GM18517 (cell line): Measurements from ENCODE around the gene IGF1R.

Experiments
- ATAC-seq: cut with Tn5 transposase; IDR thresholded peaks from one replicate; pipeline ENCODE4 v1.9.1; 2021; ENCODE audit warnings: mild to moderate bottlenecking, moderate library complexity; ENCODE audit not compliant: unreplicated experiment

The IGF1R gene

DNA sequence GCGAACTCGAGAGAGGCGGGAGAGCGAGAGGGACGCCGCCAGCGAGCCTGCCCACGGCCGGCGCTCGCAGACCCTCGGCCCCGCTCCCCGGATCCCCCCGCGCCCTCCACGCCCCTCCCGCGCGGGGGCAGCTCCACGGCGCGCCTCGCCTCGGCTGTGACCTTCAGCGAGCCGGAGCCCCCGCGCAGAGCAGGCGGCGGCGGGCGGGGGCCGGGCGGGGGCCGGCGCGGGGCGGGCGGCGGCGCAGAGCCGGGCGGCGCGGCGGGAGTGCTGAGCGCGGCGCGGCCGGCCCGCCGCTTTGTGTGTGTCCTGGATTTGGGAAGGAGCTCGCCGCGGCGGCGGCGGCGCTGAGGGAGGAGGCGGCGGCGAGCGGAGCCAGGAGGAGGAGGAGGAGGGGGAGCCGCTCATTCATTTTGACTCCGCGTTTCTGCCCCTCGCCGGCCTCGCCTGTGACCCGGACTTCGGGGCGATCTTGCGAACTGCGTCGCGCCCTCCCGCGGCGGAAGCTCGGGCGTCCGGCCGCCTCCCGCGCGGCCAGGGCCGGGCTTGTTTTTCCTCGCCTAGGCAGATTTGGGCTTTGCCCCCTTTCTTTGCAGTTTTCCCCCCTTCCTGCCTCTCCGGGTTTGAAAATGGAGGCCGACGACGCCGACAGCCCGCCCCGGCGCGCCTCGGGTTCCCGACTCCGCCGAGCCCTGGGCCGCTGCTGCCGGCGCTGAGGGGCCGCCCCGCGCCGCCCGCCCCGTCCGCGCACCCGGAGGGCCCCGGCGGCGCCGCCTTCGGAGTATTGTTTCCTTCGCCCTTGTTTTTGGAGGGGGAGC is 524 bp downstream of the IGF1R start:
- peak; percentile 33 for ATAC-seq

DNA sequence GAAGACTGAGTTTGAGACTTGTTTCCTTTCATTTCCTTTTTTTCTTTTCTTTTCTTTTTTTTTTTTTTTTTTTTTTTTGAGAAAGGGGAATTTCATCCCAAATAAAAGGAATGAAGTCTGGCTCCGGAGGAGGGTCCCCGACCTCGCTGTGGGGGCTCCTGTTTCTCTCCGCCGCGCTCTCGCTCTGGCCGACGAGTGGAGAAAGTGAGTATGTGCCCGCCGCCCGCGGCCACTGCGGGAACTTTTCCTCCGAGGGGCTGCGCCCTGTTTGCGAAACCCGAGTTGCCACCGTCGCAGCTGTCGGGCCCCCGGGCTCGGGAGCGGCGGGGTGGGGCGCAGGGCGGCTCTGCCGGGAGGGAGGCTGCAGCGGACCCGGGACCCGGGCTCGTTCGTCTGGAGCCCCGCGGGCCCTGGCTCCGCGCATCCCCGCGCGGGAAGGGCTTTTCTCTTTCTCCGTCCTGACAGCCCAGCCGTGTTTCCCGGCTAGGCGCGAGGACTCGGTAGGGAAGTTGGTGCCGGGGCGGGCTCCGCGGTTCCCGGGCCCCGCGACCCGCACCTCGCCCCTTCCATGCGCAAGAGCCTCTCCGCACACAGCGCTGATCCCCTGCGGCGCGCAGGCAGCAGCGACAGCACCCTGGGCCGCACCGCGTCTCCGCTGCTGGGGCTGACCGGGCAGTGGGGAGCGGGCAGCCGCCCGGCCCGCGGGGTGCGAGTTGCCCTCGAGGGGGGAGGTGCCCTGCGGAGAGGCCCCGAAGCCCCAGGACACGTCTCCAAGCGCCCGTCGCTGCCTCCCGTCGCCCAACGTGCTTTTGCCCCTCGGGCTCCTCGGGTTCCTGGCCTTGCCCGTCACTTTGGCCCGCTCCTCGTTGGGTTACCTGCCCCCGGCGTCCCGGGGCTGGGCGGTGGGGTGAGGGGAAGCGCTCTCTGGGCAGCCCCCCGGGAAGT is 1.4 kb downstream of the IGF1R start:
- no peak for ATAC-seq

DNA sequence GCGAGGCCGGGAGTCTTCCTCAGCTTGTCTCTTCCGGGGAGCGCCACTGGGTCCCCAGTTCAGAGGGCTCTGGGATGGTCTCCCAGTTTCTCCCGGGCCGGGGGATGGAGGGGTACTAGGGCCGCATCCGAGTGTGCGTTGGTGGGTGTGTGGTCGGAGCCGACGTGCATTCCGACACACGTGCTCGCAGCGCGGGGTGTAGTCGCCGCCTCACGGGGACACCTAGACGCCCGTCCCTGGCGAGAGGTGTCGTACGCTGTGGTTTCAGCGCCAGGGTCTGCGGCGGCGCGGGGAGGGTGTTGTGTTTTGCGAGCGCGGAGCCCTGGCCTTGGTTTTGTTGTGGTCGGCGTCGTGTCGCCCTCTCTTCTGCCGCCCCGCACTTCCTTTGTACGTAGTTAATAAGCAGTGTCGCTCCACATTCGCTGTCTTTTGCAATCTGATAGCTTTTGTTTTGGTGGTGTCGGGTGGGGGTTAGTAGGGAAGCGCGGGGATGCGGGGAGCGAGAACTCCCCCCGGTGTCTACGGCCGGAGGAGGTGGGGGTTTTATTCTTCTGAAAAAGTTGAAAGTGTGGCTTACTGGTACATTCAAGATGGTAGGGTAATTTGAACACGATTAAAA is 2.2 kb downstream of the IGF1R start:
- ATAC-seq = no peak

DNA sequence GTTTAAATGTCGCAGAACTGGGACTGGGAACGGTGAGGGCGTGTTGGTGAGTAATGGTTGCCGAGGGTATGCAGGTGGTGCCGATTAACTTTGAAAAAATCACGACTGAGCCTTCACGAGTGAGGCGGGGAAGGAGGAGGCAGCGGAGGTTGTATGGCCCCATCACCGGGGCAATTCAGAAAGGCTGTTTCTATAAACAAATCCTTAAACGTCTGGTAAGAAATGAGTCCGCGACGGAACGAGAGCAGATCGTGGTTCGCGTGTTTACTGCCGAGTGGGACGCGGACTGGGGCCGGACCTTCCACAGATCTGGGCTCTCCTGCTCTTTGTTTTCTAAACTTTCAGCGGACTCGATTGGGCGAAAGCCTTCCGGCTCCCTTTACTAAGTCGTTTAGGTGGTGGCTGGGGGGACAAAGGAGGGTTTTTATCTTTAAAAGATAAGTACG is 2.7 kb downstream of the IGF1R start:
- no peak for ATAC-seq

DNA sequence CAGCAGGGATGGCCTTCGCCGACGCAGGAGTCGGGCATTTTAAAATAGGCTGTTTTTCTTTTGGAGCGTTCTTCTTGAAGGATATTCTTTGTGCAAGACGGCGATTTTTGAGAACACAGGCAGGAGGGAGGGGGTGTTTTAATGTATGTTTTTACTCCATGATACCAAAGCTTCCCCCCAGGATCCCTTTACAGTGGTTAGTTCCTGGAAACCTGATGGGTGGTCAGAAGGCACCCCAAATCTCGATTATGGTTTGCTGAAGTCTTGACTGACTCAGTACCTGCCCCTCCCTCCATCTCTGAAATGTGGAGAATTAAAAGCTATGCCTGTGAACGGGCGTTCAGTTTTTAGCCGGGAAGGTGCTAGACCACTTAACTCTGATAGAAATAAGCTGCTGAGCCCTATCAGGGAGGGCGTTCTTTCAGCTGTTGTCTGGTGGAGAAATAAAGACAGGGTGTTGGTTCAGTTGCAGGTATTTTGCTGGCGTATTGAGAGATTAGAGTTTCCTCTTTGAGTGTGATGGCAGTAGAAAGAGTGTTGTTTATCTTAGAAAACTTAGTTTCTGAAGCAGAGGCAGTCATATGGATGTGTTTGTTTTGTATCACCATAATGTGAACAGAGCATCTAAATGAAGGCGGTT is 3.4 kb downstream of the IGF1R start:
- no peak for ATAC-seq

DNA sequence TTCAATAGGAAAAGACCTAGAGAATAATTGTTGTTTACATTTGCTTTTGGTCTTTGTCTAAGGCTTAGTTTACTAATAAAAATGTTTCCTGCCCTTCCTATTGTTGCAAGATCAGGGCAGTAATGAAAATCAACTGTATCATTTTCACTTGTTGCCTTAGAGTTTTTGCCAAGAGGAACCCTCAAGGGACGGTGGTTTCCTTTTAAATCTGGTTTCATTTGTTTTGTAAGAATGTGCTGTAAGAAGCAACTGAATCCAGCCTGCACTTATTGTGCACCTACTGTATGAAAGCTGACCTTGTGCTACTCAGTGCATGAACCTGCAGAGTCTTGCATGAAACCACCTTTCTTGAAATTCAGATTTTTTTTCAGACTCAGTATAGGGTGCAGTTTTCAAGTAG is 5.3 kb downstream of the IGF1R start:
- no peak for ATAC-seq

DNA sequence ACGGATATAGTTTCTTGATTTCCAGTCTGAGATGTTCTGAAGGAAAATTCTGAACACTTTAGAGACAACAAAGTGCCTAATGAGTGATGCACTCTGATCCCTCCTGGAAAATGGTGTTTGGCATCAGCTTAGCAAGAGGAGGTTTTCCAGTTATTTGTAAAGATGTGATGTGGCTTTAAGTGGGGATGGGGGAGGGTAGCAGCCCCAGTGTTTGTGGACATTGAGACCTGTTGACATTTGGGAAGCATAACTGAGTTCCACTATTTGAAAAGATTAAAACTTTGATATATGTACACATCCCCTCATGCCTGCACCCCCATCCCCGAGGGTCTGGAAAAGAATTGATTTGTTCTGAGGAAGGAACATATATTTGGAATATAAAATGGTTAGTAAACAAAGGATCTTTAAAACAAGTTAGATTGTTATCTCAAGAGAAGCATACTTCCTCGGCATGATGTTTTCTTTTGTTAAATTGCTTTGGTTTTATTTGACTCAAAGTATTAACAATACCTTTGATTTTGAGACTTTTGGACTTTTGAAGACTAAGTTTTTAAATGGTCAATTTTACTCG is 6.5 kb downstream of the IGF1R start:
- ATAC-seq = no peak

DNA sequence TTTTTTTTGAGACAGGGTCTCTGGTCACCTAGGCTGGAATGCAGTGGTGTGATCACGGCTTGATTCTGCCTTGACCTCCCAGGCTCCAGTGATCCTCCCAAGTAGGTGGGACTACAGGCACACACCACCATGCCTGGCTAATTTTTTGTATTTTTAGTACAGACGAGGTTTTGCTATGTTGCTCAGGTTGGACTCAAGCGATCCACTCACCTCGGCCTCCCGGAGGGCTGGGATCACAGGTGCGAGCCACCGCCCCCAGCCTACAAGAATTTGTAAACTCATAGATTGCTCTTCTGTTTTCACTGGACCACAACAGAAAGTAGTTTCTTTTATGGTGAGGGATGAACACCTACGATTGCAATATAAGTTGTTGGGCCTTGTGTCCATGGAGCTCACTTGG is 7.4 kb downstream of the IGF1R start:
- no peak for ATAC-seq

DNA sequence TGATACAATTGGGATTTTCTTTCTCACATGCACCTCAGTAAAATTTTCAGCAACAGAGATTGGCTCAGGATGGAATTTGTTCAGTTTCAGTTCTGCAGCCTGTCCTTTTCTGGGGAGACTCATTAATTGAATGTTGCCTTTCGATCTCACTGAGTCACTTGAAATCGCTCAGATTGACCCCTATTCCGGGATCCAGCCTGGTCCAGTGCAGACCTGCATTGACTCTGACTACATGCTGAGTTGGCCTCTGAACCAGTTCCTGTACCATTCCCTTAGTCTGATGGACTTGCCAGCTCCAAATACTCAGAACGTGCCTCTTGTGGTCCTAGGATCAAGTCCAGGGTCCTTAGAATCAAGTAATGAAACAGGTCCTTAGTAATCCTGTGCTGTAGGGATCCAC is 9.4 kb downstream of the IGF1R start:
- ATAC-seq = no peak

DNA sequence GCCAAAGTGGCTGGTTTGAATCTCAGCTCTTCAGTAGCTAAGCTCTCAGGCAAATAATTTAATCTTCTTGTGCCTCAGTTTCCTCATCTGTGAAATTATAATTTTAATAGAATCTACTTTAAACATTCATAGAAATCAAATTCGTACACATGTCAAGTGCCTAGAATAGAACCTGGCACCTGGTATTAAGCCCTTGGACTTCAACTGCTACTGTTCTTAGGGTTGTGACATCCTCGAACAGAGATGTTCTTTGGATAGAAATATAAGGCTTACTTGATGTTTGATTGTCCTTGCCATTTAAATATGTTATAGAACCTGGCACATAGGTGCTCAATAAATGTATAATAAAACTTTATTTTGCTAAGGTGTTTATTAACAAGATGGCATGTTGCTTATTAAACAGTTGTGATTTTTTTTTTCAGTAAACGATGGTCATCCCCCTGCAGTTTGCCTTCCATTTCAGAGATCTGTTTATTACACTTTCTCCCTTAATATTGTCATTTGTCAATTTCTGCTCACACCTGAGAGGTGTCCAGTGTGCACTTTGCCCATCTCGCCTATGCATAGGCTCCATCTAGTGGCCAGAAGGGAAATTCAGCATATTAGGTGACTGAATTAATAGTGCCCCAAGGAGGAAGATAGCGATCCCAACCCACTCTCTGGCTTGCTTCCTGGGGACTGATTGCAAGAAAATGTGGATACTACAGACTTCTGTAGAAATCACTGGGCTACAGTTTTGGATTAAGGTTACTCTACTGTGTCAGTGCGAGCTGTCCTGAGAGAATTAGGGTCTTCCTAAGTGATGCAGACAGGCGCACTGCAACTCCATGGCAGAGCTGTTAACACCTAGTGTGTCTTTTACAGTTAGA is 10.7 kb downstream of the IGF1R start:
- peak; percentile 95 for ATAC-seq

DNA sequence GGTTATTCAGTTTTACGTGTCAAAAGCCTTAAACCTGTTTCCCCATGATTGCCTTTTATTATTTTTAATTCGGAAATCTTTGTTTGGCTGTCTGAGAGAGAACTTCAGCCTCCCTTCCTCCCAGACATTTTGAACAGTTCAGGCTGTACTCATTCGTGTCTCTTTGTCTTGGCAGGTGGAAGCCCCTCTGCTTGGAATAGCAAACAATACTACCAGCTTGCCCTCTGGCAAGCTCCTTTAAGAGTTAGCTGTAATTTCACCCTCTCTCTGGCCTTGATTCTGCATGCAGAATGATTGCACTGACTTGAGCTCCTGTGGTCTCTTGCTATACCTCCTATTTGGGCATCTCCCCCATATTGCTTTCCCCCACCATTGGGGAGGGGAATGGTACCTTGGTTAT is 11.7 kb downstream of the IGF1R start:
- ATAC-seq = no peak

DNA sequence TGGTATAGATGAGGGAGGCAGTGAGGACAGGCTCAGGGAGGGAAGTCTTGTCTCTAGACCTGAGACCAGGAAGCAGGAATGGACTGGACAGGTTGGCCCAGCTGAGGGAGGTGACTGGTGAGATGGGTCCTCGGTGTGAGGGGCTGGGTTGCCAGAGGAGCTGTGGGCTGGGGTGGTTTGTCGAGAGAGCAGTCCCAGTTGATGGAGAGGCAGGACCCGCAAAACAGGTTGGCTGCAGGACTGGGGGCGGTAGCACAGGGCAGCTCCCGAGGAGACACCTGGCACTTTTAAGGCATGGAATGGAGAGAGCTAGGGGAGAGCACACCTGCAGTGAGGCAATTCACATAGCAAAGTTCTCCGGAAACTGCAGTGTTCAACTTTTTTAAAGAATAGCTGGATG is 14.7 kb downstream of the IGF1R start:
- ATAC-seq = no peak

DNA sequence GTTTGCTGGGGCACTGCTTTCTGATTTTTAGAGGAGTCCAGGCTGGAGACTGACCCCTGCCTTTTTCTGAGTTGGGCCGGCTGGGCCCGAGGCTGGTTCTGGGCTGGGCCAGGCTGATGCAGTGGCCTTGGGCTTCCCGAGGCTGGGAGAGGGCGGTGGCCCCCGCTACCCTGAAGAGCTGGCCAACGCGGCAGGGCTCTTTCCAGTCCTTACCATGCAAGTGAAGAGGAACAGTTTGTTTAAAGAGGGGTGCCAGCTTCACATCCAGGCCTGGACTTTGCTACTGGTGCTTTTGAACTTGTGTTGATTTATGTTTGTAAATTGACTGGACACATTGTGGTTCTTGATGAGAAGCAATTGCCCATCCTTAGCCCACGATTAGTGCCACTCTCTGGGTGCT is 15.3 kb downstream of the IGF1R start:
- no peak for ATAC-seq

DNA sequence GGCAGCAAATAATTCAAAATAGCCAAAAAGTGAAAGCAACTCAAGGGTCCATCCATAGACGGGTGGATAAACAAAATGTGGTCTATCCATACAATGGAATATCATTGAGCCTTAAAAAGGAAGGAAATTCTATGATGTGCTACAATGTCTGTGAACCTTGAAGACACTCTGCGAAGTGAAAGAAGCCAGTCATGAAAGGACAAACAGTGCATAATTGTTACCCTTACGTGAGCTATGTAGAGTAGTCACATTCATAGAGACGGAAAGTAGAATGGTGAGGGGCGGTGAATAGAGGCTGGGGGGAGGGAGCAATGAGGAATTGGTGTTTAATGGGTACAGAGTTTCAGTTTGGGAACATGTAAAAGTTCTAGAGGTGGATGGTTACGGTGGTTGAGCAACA is 18.1 kb downstream of the IGF1R start:
- no peak for ATAC-seq

DNA sequence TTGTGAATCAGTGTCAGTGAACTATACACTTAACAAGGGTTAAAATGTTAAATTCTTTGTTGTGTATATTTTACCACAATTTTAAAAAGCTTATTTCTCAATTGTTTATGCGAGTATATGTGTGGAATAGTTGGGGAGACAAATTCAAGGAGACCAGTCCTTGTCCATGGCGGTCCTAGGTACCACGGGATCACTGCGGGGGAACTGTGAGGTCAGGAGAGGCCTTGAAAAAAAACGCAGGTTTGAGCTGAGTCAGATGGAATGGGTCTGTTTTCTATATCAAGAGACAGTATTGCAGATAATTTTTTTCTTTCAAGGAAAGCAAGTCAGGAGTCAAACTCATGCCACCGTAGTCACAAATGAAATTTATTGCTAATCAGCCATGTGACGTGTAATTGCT is 18.5 kb downstream of the IGF1R start:
- ATAC-seq = no peak

DNA sequence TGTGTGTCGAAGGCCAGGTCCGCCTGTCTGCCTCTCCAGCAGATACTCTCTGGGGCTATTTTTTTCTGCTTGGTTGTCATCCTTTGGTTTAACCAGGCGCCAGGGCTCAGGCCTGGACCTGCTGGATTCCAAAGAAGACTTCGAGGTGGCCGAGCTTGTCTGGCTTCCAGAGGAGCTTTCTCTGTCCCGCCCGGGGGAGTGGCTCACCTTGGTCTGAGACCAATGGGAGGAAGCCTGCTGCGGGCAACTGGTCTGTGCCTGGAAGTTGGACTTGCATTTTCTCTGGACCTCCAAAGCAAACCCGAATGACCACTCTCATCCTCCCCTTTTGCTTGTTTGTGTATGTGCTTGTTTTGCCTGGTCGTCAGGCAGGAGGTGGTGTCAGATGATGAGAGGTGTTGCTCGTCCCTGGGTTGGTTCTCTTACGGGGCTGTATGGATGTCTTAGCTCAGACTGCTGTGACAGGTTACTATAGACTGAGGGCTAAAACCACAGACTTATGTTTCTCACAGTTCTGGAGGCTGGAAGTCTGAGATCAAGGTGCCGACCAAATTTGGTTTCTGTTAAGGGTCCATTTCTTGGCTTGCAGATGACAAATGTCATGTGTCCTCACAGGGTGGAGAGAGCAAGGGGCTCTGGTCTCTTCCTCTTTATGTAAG is 19.3 kb downstream of the IGF1R start:
- ATAC-seq = no peak

DNA sequence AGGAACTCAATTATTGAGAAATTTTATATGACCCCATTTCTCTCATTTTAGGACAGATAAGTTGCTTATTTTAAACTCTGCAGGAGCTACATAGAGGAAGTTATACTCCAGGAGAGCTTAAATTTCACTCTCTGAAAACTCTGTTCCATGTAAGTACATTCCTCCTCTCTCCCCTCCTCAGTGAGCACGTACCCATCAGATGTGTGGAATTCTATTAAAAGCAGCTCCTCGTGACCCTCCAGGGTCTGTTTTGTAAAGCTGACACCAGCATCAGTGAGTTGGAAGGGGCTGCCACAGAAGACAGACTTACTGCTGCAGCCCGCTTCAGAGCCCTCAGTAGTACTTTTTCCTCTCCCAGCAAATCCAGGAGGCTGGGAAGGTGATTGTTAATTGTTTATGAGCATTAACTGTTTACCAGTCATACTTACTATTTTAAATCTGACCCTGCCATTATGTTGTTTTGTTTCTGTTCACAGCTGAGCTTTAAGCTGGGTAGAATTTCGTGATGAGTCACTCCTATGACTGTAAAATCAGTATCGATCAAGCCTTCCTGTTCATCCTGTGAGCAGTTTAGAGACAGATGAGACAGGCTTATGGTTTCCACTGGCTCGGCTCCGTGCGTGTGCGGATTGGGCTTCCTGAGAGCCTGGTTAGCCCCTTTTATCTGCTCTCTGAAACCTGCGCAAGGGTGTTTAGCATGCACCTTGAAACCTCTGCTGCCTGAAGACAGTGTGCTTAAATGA is 20.4 kb downstream of the IGF1R start:
- ATAC-seq = no peak

DNA sequence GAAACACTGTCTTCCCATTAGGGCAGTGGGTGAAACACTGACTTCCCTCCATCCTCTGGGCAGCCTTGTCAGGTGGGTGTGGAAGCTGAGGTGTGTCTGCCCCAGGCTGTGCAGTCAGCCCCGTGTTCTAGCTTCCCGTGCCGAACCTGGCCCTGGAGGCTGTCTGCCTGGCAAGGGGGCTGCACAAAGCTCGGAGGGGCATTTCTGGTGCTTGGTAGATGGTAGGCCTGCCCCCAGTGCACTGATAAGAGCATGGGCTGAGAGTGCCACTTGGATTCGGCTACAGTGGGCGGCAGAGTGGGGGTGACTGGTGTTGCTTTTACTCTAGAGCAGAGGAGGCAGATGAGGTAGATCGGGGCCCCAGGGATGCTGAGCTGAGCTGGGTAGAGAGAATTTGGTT is 21.3 kb downstream of the IGF1R start:
- ATAC-seq = no peak
